H1 (cell line): ENCODE results near the gene PPM1D. TPM values are rescaled to one million over a fixed set of nuclear protein-coding genes. Genes with fewer than 3 reads are reported as not detected.

Source experiments
- GTF2F1 ChIP-seq: IDR thresholded peaks from 2 replicates; pipeline ENCODE4 v1.6.1; 2012; ENCODE audit warnings: low read depth, low read length, improper control_type of control experiment, borderline replicate concordance
- HDAC2 ChIP-seq, 2 experiments: fragments of 300-600 bp in 1 of 2; sonication (generic) in 1 of 2; IDR thresholded peaks; 2 replicates each; pipeline ENCODE4 v1.6.1; 2011 to 2012; ENCODE audit warnings: low read depth in 2 of 2, low read length in 2 of 2, mild to moderate bottlenecking in 2 of 2, moderate library complexity in 2 of 2, borderline replicate concordance in 1 of 2, inconsistent platforms in 1 of 2
- RFX5 ChIP-seq: IDR thresholded peaks from 2 replicates; pipeline ENCODE4 v1.6.1; 2011; ENCODE audit warnings: low read depth, low read length, improper control_type of control experiment, borderline replicate concordance
- polyA plus RNA-seq, 7 experiments: library from polyadenylated mRNA; depleted of rRNA in 3 of 7; stranded (reverse) in 5 of 7; unstranded in 2 of 7; fragments of >200 nt in 5 of 7; fragments of 200-250 nt in 2 of 7; gene quantifications; 1 replicate in 5 of 7; 2 replicates in 1 of 7; 4 replicates in 1 of 7; pipeline versions ENCODE4 v1.2.1 to v1.2.3, GENCODE V29; 2011 to 2013; ENCODE audit warnings: missing spikeins in 2 of 7, mixed read lengths in 2 of 7
- total RNA-seq: library from RNA; stranded (reverse); fragmentation: NEBNext Ultra II Directional; extraction: Animal tissue kit (Norgen Biotek cat#: 25700); gene quantifications from 2 replicates; pipeline ENCODE4 v1.2.1, GENCODE V29; 2021
- TF ChIP-seq, protein P1 (sequence below), 3 experiments: IDR thresholded peaks; 1 replicate in 2 of 3; 2 replicates in 1 of 3; pipeline versions ENCODE4 v1.5.1 to v1.6.1; 2011; ENCODE audit warnings: low read length in 3 of 3, mild to moderate bottlenecking in 3 of 3, inconsistent platforms in 2 of 3, low read depth in 1 of 3, moderate library complexity in 1 of 3; ENCODE audit not compliant: insufficient read depth in 1 of 3; ENCODE audit errors: control extremely low read depth in 1 of 3

PPM1D gene
- total and polyA plus RNA-seq, 2 of the 8 experiments (the other 6 are each of a cell fraction or from before 2014, with no cell fraction given): 5.0 to 16.7 TPM

DNA sequence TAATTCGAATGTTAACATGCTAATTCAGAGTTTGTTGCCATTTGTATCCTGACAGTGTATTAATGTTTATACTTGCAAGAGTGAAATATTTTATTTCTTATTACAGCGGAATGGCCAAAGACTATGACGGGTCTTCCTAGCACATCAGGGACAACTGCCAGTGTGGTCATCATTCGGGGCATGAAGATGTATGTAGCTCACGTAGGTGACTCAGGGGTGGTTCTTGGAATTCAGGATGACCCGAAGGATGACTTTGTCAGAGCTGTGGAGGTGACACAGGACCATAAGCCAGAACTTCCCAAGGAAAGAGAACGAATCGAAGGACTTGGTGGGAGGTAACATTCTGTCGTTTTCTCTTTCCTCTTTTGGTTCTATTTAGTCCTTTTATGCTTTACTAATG, 23.4 kb downstream of the PPM1D start (continued):
- TF ChIP-seq, protein P1, sequence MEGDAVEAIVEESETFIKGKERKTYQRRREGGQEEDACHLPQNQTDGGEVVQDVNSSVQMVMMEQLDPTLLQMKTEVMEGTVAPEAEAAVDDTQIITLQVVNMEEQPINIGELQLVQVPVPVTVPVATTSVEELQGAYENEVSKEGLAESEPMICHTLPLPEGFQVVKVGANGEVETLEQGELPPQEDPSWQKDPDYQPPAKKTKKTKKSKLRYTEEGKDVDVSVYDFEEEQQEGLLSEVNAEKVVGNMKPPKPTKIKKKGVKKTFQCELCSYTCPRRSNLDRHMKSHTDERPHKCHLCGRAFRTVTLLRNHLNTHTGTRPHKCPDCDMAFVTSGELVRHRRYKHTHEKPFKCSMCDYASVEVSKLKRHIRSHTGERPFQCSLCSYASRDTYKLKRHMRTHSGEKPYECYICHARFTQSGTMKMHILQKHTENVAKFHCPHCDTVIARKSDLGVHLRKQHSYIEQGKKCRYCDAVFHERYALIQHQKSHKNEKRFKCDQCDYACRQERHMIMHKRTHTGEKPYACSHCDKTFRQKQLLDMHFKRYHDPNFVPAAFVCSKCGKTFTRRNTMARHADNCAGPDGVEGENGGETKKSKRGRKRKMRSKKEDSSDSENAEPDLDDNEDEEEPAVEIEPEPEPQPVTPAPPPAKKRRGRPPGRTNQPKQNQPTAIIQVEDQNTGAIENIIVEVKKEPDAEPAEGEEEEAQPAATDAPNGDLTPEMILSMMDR (IDR thresholded peaks at IDR 0.05; ENCODE audit: control extremely low read depth in 1 of 3, insufficient read depth in 1 of 3, low read depth in 1 of 3, low read length in 3 of 3): no peak
- no peak for TF ChIP-seq HDAC2 (IDR thresholded peaks at IDR 0.05; ENCODE audit: borderline replicate concordance in 1 of 2, low read depth in 2 of 2, low read length in 2 of 2)
- no peak for TF ChIP-seq GTF2F1
- no peak for TF ChIP-seq RFX5
